NCI-H748 (cell line): Measurements from ENCODE around the gene ANKRD26.

Source experiments
- DNase-seq: peaks from one replicate; lab custom pipeline; 2025; ENCODE audit not compliant: unreplicated experiment; lab: John Stamatoyannopoulos, UW

The ANKRD26 gene

DNA sequence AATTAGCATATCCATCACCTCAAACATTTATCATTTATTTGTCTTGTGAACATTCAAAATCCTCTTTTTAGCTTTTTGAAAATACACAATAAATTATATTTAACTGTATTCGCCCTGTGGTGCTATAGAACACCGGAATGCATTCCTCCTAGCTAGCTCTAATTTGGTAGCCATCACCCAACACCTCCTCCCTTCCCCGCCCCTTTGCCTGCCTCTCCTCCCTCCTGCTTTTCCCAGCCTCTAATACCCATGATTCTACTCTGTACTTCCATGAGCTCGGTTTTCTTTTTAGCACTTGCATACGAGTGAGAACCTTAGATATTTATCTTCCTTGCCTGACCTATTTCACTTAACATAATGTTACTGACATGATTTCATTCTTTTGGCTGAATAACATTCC, 80.1 kb downstream of the ANKRD26 start:
- DNase-seq: no peak

DNA sequence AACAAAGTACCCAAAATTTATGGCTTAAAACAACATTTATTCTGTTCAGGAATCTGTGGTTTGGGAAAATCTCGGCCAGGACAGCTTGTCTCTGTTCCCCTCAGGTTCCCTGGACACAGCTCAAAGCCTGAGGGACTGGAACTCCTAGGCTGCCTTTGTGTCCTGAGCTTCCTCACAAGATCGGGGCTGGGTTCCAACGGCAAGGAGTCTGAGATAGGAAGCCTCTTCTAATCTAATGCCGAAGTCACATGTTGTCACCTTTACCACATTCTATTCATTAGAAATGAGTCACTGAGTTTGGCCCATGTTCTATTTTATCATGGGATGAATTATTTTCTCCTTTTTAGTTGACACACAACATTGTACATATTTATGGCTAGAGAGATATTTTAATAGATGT, 80.5 kb downstream of the ANKRD26 start:
- DNase-seq: no peak

DNA sequence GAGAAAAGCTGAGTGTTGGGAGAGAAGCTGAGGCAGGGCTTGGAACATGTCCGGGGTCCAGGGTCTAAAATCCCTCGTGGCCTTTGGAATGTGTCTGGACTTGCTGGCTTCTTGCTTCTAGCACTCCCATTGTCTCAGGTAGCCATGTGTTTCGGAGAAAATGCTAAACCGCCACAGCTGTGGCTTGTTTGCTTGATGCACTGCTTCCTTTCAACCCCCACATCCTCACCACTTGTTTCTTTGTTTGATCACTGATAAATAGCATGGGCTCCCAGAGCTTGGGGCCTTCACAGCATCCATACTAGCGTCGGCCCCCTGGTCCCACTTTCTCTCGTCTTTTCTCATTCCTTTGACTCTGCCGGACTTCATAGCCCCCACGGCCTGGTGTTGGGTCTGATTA, 102.7 kb downstream of the ANKRD26 start:
- DNase-seq: no peak

DNA sequence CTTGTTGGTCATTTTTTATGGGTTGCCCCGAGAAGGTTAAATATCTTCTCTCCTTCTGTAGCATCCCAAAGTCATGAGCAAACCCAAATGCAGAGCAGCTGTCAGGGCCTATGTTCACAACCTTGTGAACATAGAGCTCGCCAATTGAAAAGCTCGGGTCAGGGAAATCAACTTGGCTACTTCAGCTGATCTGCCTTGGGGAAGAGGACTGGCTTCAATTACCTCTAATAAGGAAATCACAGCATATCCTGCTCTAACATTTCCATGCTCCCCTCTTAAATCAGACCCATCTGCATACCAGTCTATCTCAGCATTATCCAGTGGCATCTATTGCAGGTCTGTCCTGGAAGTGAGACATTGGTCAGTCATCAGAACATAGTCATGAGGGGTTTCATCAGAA, 105.6 kb downstream of the ANKRD26 start:
- DNase-seq: no peak

DNA sequence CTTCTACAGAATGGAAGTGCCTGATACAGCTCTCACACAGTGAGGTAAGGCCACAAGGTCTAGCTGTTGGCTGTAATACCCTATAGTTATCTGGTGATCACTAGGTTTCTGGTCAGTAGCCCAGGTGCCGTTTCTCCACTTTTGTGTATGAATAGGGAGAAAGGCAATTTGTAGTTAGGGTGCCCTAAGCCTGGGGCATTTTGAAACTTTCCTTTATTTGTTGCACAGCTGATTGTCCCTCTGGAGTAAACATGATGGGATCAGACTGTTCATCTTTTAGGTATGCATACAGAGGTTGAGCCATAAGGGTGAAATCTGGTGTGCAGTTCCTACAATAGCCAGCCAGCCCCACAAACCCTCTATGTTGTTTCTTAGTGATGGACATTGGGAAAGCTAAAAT, 112.4 kb downstream of the ANKRD26 start:
- DNase-seq: no peak

DNA sequence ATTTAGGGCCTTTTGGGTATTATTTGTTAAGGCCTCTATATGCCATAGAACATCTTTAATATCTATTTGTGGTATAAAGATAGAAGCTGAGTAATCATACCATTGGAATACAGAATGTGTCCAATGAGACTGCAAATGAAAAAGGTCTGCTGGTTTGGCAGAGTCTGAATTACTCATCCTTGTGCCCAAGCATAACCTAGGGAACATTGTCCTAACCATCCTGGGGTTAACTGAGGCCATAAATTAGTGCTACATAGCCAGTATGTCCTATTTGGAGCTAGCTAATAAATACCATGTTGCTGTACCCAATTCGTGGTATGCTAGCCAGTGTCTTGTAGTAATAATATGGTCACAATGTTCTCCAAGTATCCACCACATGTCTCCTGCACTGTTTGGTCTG, 117.1 kb downstream of the ANKRD26 start:
- DNase-seq: no peak

DNA sequence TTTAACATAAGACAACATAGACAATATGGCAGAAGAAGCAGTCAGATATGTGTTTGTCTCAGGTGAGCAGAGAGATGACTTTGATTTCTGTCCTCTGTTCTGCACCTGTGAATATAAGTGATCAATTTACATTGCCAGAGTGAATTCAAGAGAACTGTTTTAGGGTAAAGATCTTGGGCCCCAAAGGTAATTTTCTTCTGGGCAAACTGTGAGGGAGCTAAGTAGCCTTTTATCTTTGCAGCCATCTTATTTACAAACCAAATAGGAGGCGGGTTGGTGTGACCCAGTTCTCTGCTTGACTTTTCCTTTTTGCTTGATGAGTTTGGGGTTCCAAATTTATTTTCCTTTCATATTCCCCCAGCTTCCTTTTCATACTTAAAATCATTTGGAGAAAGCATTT, 118.2 kb downstream of the ANKRD26 start:
- DNase-seq: no peak

DNA sequence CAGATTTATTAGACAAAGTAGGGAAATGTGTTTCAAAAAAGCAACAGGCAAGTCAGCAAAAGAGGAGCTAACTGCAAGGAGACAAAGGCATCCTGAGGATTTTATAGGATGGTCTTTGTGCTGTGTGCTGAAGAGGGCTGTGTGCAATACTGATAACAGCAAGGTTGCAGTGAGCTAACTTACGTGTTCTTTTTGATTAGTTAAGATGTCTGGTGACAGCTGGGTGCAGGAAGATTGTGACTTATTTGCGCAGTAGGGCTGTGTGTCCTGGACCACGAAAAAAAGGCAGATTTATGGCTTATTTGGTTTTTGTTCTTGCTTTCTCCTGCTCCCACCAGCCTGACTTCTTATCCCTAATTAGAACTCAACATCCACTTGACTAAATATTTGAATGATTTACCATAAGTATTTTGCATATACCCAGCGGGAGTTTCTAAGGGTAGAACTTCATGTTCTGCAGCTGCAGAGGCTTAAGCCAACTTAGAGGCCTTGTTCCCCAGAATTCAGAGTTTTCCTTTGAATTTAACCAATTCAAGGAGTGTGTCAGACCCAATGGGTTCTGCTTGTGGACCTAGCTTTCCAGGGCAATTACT, 119.0 kb downstream of the ANKRD26 start:
- no peak for DNase-seq

DNA sequence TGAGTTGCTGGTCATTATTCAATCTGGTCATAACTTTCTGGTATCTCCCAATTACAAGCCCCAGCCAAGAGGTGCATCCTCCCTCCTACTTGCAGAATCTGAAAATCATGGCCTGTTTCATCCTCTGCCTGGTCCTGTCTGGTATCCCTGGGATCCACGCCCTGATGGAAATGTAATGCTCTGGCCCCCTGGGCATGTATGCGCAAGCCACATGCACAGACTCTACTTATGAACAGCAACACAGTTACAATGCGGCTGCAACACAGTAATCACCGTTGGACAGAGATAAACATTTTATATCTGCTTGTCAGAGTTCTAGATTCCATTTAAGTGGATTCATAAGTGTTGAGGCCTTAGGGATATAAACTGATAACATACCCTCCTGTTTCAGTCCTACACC, 121.8 kb downstream of the ANKRD26 start:
- no peak for DNase-seq

DNA sequence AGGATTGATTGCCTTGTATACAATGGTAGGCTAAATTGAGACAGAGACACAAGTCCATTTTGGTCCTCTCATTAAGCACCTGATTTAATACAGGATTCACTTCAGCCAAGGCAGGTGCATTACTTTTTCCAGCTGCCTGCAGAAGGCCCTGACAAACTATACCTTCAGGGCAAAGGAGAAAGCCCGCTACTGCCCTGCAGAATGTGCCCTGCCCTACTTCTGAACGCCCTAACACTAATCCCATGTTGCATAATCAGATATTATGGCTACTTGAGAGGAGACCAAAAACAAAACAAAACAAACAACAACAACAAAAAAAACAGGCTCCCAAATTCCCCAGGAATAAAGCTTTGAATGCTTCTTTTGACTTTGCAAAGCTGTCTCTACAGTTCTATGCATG, 122.7 kb downstream of the ANKRD26 start:
- DNase-seq: no peak

DNA sequence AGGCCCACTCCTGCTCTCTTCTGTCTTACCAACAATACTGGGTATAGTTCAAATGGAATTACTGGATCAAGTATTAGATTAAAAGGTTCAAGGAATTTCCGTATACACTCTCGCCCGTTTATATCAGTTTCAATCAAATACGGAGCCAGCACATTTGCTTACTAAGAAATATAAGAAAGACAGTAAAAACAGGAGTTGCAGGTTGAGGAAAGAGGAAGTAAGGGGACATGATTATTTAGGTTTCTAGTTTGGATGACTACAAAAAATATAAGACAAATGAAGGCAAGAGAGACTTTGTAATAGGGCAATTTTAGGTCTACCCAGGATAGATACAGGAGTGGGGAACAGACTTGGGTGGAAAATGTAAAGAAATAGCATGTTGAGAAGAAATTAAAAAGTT, 129.6 kb downstream of the ANKRD26 start:
- no peak for DNase-seq

DNA sequence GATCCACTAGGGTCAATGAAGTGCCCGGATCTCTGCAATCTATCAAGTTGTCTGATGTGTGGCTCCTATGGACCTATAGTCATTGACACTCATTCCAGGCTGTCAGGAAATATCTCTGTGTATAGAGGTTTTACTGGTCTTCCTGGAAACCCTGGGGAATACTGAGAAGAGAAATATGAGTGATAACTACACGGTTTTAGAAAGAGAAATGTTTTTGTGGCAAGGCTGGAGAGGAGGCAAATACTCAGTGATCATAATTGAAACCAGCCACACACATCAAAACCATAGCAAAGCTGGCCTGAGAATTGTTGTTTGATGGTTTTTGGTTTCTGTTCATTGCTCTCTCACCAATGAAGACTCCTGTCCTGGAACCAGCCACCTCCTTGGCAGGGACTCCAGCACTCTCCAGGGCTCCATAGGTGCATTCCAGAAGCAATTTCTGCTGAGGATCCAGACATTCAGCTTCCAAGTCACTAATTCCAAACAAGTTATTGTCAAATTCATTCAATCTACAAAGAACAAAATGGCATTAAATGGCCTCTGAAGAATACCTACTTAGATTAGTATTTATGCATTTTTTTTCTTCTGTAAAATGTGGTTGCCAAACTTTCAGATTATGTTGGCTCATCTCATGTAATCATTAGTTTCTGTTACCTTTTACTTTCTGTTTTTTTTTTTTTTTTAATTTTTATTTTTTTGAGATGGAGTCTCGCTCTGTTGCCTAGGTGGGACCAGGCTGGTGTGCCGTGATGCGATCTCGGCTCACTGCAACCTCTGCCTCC, 131.0 kb downstream of the ANKRD26 start:
- DNase-seq: no peak

DNA sequence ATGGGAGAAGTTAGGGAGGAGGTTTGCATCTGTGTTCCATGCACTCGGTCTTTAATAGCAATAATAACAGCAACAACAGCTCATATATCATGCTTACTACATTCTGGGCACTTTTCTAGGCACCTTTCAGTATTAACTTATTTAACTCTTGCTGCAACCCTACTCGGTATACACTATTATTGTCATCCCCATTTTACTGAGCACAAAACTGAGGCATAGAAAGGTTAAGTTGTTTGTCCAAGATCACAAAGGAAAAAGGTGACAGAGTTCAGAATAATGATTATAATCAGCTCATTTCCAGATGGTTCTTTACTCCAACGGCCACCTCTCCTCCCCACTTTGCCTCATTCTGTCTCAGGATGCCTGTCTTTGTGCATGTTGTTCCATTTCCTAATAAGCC, 137.5 kb downstream of the ANKRD26 start:
- no peak for DNase-seq

DNA sequence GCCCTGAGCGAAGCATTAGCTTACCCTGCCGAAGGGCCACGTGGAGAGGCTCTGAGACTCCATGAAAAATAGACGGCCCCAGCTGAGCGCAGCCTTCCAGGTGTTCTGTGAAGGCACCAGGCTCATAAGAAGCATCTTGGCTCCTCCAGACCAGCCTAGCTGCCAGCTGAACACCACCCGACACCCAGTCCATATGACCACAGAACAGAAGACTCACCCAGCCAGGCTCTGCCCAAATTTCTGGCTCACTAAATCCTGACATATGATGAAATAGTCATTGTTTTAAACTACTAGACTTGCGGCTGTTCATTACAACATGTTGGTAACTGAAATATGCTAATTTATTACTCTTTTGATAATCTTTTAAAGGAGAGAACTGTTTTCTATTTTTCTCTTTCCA, 140.0 kb downstream of the ANKRD26 start:
- no peak for DNase-seq

DNA sequence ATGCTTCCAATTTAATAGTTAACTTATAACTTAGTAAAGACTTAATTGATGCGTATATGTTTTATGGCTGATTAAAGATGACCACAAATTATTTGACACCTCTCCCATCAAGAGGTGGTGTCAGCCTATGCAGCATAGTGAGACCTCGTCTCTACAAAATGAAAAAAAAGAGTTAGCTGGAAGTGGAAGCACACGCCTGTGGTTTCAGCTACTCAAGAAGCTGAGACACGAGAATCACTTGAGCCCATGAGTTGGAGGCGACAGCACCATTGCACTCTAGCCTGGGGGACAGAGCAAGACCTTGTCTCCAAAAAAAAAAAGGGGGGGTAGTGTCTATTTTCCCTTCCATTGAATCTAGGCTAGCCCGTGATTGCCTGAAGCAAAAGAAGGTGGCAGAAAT, 140.5 kb downstream of the ANKRD26 start:
- DNase-seq: no peak
